CD4-positive, alpha-beta T cell treated with Interleukin-6 at 100 ng/mL for 8 hours (primary cell): Measurements from ENCODE around the gene PPP5C.
"Not testable (repeated sequence)": the region's sequence is repeated elsewhere in the genome, so short reads cannot be mapped to it uniquely, and the experiment has no call there.

ENCODE experiments used
- DNase-seq: peaks from one replicate; pipeline ENCODE4 v3.0.0-alpha.2; 2020; ENCODE audit warnings: mixed read lengths, low spot score

Gene PPP5C

GRCh38 chr19:46410205-46411087 is 63.6 kb downstream of the PPP5C start:
- no peak for DNase-seq

- no peak for DNase-seq
These were observed 64.4 kb downstream of the PPP5C start for GRCh38 chr19:46411088-46411924.

GRCh38 chr19:46411925-46412649 is 65.2 kb downstream of the PPP5C start:
- DNase-seq = no peak

GRCh38 chr19:46412650-46413261 is 65.9 kb downstream of the PPP5C start:
- DNase-seq = no peak

- DNase-seq = no peak
These were observed 66.6 kb downstream of the PPP5C start, which contains the start of gene CCDC8 for GRCh38 chr19:46413262-46414031. Gene CCDC8, minus strand, starts transcription at chr19:46413564. Its CDS starts 754 bp downstream, at chr19:46412810.

- not testable (repeated sequence) for DNase-seq
These were observed 68.0 kb downstream of the PPP5C start for GRCh38 chr19:46414899-46415298.

GRCh38 chr19:46415804-46416709 is 69.2 kb downstream of the PPP5C start:
- DNase-seq = not testable (repeated sequence)

GRCh38 chr19:46420056-46420455 is 73.2 kb downstream of the PPP5C start:
- DNase-seq = no peak

- DNase-seq = no peak
These were observed 75.5 kb downstream of the PPP5C start for GRCh38 chr19:46422344-46422743.

GRCh38 chr19:46423188-46423587 is 76.3 kb downstream of the PPP5C start:
- no peak for DNase-seq

GRCh38 chr19:46426035-46426505 is 79.2 kb downstream of the PPP5C start:
- no peak for DNase-seq

GRCh38 chr19:46426506-46427162 is 79.7 kb downstream of the PPP5C start:
- no peak for DNase-seq

- DNase-seq = no peak
These were observed 80.7 kb downstream of the PPP5C start for GRCh38 chr19:46427518-46428045.

GRCh38 chr19:46428239-46429135 is 81.6 kb downstream of the PPP5C start, which contains the start of gene PNMA8C:
Gene PNMA8C, minus strand, starts transcription at chr19:46428936. Its CDS starts 577 bp downstream, at chr19:46428359.
- peak; percentile 29 for DNase-seq

- no peak for DNase-seq
These were observed 83.1 kb downstream of the PPP5C start for GRCh38 chr19:46429999-46430398.

GRCh38 chr19:46431824-46432223 is 84.9 kb downstream of the PPP5C start:
- DNase-seq = no peak

- DNase-seq = not testable (repeated sequence)
These were observed 86.6 kb downstream of the PPP5C start for GRCh38 chr19:46433470-46433869.

- DNase-seq = no peak
These were observed 88.1 kb downstream of the PPP5C start for GRCh38 chr19:46435009-46435408.
